CD4-positive, alpha-beta T cell treated with Interleukin-6 at 100 ng/mL for 8 hours (primary cell): ENCODE data around the gene CAMK4.
A peak's percentile ranks its signal among the peaks of the same experiment; 100 is the strongest.
"Not testable (repeated sequence)": the region's sequence is repeated elsewhere in the genome, so short reads cannot be mapped to it uniquely, and the experiment has no call there.

Experiments
- DNase-seq: peaks from one replicate; pipeline ENCODE4 v3.0.0-alpha.2; 2020; ENCODE audit warnings: mixed read lengths, low spot score

Gene CAMK4

DNA sequence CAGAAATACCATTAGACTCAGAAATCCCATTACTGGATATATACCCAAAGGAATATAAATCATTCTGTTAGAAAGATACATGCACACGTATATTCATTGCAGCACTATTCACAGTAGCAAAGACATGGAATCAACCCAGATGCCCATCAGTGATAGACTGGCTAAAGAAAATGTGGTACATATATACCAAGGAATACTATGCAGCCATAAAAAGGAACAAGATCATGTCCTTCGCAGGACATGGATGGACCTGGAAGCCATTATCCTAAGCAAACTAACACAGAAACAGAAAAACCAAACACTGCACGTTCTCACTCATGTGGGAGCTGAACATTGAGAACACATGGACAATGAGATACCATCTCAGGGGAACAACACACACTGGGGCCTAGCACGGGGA, 33.4 kb downstream of the CAMK4 start:
- not testable (repeated sequence) for DNase-seq

DNA sequence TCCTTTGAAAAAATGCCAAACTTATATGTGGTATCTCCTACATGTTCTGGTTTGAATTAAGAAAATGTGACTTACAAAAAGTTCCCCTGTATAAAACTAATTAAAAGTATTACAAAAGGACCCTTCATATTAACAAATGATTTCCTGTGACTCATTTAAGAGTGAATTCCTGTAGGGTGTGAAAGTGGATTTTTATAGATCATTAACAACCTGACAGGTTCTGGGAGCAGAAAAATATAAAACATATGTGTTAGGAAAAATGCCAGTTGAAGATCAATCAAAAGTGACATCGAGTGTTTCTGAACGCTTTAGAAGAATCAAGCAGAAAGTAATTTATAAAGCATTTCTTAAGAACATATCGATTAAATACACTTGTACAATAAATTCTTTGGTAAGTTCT, 35.5 kb downstream of the CAMK4 start:
- DNase-seq = no peak

DNA sequence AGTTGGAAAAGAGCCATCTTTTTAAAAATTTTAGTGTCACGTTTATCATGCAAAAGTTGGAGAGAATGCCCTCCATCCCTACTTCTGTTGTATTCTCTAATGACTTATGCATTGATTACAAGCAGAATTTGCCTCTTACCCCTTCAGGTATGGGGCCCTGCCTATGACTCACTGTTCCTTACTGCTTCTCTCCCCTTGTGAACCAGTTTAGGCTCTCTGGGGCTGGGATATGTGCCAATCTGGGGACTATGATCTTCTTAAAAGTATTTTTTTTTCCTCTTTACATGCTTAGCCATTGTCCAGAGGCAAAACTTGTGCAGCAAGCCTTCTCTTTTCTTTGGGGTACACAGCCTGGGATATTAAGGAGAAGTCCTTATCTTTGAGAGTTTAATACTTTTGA, 37.4 kb downstream of the CAMK4 start:
- DNase-seq = no peak

DNA sequence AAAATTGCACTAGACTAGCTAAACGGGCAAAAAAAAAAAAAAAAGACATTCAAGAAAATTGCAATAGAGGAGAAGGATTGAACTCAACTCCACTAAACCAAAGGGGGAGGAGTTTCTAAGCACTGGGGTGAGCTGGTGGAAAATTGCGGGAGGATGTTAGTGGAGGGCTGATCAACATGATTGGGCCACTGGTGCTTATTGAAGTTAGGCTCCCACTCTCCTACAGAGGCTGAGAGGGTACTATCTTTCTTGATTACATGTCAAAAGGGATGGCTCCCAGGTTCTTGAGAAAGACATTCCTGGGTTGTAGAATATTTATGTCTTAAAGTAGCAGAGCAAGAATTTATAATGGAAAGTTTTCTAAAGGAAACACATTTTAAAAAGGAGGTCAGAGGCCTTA, 38.0 kb downstream of the CAMK4 start:
- DNase-seq = no peak

- no peak for DNase-seq
Measured at GRCh38 chr5:111262815-111263214, 38.6 kb downstream of the CAMK4 start.

GRCh38 chr5:111266491-111266890, 42.3 kb downstream of the CAMK4 start:
- no peak for DNase-seq

DNA sequence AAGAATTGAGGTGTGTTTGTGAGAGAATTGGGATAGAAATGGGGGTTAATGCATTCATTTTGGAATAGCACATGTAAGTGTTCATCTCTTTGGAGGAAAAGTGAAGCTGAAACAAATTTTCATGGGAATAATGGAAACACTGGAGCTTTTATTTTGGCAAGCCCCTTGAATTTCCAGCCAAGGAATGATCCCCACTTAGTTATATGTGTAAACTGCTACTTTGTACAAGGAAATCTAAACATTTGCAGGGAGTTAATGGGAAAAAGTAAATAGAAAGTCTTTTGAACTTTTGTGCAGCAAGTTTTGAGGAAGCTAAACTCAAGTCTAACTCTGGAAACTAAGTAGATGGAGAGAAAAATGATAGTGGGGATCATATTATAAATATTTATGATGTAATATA, 44.1 kb downstream of the CAMK4 start:
- DNase-seq = no peak

GRCh38 chr5:111271885-111272284, 47.7 kb downstream of the CAMK4 start:
- DNase-seq = no peak

DNA sequence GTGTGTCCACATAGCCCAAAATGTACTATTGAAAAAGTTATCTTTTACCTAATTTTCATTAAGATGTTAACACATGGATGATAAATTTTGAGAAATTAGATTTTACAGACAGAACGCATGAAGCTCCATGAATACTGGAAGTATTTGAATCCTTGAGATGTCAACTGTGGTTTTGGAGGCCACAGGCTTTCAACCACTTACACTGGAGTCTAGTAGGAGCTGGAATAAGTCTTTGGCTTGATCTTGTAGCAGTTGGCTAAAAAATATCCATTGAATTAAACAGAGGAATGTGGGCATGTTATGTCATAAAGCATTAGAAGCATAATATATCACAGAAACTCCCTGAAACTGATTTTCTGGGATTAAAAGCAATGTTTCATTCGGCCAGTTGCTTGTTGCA, 52.9 kb downstream of the CAMK4 start:
- DNase-seq = no peak

DNA sequence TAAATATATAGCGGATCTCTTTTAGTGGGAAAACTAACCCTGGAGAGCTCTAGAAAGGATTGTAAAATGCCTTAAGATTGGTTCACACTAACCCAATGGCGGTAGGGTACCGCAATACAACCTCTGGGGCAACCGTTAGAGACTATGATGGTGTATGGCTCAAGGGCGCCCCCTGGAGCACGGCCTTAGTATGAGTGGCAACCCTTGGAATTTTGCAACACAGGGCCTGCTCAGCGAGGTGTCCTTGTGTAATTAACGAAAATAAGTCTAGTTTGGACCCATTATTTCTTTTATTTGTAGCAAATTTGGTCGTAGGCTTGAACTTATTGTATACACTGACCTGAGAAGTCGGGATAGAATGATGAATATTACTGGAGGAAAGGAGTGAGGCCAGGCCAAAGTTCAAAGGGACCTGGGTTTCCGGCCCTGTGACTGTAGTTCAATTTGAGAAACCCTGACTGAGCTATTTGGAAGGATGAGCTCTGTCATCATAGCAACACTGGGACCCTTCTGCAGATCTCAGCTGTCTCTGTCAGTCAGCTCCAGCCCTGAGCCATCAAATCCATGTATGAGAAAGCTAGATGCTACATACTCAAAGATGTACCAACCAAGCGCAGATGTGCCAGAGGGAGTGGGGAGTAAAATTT, 54.8 kb downstream of the CAMK4 start:
- DNase-seq = peak; percentile 81

- DNase-seq = no peak
Measured at GRCh38 chr5:111280282-111280951, 56.2 kb downstream of the CAMK4 start.

GRCh38 chr5:111282798-111283197, 58.6 kb downstream of the CAMK4 start:
- DNase-seq = no peak

DNA sequence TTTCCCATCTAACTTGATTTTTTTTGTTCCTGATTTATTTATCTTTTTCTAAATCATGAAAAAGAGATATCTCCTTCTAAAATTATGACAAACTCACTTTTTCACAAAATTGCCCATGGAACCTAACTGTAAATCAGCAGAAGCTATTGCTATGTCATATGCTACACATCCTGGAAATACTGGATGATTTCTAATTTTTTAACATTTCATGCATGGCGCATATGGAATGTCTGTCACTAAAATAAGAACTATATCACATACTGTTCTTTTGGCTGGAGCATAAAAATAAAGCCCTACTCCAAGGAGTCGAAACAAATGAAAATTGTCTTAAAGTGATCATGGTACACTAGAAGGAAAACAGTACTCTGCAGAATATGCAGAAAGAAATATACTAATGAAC, 60.6 kb downstream of the CAMK4 start:
- DNase-seq = no peak

- DNase-seq = no peak
Measured at GRCh38 chr5:111294551-111294950, 70.4 kb downstream of the CAMK4 start.

GRCh38 chr5:111295649-111296048, 71.5 kb downstream of the CAMK4 start:
- DNase-seq = no peak

GRCh38 chr5:111296570-111296969, 72.4 kb downstream of the CAMK4 start:
- no peak for DNase-seq

- no peak for DNase-seq
Measured at GRCh38 chr5:111299067-111299481, 74.9 kb downstream of the CAMK4 start.

DNA sequence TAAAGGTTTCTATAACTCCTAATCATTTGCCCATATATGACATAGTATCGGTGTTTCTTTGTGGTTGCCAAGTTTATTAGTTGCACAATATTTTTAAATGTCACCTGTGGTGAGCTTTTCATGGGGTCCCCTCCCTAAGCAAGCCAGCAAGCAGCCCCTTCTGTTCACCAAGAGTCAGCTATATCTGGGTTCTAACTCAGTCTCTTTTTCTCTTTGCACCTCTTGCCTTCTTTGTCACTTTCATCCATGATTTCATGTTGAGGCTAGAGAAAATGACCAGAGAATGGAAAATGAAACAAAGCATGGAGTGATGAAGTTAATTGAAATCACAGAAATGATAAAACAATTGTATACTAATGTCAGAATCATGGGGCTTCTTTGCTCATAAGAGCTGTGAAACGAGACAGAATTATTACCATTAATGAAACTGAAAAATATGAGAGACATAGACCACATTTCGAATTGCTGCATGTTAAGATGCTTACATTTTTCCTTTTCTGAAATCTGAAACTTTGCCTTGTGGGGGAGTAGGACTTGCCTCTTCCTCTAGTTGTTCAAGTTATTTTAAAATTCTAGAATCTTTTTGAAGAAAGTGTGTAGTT, 75.7 kb downstream of the CAMK4 start:
- no peak for DNase-seq

DNA sequence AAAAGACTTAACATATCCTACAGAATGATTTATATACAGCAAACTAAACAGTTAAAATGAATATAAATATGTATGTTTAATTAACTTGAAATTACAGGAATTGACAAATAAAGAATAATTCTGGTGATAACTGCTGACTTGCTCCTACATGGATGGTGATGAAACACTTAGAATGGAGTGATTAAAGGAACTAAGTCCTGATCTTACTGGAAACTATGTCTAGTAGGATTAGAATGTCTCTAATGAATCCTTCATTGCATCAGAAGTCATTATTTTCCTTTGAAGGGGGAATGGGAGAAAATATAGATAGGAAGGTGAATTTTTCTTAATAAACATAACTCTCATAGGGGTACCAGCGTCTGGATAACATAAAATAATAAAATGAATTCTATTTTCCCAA, 77.1 kb downstream of the CAMK4 start:
- no peak for DNase-seq

DNA sequence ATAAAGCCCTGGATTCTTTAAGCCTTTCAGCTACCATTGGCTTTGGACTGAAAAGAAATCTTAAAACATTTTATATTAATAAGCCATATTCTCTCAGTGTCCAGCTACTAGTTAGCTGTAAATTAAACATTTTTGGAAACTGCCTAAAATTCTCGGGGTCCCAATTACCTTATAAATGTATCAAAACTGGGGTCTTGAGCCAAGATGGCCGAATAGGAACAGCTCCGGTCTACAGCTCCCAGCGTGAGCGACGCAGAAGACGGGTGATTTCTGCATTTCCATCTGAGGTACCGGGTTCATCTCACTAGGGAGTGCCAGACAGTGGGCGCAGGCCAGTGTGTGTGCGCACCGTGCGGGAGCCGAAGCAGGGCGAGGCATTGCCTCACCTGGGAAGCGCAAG, 77.9 kb downstream of the CAMK4 start:
- DNase-seq = not testable (repeated sequence)

- DNase-seq = no peak
Measured at GRCh38 chr5:111308951-111309350, 84.8 kb downstream of the CAMK4 start.

DNA sequence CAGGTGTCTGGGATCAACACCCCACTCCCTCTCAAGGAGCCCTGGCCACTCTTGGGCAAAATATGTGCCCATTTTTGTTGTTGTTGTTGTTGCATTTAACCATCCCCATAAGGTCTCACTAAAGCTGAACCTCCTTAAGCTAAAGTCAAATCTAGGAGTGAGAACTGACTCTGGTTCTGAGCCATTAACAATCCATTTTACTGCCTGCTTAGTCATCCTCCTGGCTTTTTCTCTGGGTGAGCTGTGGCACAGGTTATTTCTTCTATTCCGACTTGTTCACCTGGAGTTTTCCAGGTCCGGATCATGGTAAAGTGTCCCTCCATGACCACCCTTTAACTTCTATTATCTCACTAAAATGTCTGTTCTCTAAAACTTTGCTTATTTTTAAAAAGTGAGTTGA, 85.2 kb downstream of the CAMK4 start:
- no peak for DNase-seq

- no peak for DNase-seq
Measured at GRCh38 chr5:111310711-111311620, 86.8 kb downstream of the CAMK4 start.
